Globus pallidus (tissue), 1 donor: ENCODE data around the gene NAGA.

Experiments
- DNase-seq: peaks from one replicate; pipeline ENCODE4 v3.0.0-alpha.2; 2015; ENCODE audit warnings: low spot score

The NAGA gene

DNA sequence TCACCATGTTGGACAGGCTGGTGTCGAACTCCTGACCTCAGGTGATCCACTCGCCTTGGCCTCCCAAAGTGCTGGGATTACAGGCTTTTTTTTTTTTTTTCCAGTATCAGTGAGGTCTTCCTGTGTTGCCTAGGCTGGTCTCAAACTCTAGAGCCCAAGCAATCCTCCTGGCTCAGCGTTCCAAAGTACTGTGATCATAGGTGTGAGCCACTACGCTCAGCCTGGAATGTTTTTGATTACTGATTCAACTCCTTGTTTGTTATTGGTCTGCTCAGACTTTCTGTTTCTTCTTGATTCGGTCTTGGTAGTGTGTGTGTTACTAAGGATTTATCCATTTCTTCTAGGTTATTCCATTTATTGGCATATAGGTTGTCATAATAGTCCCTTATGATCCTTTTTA is 31.3 kb downstream of the NAGA start:
- DNase-seq: no peak

GRCh38 chr22:42035256-42035655 is 35.4 kb downstream of the NAGA start:
- DNase-seq: no peak

GRCh38 chr22:42033263-42034181 is 37.1 kb downstream of the NAGA start:
- DNase-seq: no peak

- no peak for DNase-seq
Observed at GRCh38 chr22:42026705-42027104, 43.9 kb downstream of the NAGA start.

DNA sequence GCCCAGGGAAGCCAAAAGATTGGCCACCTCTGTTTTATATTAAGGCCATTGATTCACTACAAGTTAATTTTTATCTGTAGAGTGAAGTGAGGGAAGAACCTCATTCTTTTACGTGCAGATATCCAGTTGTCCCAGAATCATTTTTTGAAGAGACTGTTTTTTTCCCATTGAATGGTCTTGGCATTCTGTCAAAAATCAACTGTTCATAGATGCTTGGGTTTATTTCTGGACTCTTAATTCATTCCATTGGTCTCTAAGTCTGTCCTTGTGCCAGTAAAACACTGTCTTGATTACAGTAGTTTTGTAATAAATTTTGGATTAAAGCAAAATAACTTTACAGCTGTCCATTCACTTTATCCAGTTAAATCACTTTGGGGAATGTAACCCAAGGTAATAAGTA is 45.2 kb downstream of the NAGA start:
- no peak for DNase-seq

DNA sequence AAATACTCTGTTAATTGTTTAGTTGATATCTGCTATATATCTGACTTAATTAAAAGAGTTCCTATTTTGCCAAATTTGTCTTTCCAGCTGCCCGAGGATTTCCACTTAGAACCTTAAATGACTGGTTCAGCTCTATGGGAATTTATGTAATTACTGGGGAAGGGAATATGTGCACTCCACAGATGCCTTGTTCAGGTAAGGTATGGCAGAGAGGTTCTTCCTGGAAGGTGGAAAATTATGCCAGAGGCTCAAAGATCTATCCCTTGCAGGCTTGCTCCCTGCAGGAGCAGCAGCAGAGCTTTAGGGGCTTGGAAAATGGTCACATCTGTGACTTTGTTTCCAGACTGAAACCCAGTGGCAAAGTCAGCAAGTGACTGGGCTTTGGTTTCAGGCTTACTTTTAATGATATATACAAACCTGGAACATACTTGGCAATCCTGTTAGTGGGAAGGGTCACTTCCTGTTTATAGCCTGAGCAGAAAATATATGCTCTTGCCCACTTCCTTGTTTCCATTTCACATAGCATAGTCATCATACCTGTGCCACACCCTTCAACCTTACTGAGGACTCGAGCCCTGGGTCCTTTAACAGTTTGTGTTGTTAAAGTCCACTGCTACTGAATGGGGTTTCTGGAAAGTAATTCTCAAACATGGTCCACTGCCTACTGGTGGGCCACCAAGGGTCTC is 48.3 kb downstream of the NAGA start:
- no peak for DNase-seq

GRCh38 chr22:42021571-42021970 is 49.0 kb downstream of the NAGA start:
- no peak for DNase-seq

GRCh38 chr22:42018224-42018623 is 52.4 kb downstream of the NAGA start:
- no peak for DNase-seq

GRCh38 chr22:42016111-42016510 is 54.5 kb downstream of the NAGA start:
- no peak for DNase-seq

- no peak for DNase-seq
Observed at GRCh38 chr22:42013385-42013784, 57.2 kb downstream of the NAGA start.

DNA sequence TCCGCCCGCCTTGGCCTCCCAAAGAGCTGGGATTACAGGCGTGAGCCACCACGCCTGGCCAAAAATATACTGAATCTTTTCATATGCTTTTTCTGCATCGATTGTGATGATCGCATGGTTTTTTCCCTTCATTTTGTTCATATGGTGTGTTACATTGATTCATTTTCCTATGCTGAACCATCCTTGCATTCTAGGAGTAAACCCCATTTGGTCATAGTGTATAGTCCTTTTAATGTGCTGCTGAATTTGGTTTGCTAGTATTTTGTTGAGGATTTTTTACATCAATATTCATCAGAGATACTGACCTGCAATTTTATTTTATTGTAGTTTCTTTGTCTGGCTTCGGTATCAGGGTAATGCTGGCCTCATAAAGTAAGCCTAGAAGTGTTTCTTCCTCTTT is 59.8 kb downstream of the NAGA start:
- DNase-seq: no peak
